ENCODE measurements around the gene PPIH. TPM values are rescaled to one million over a fixed set of nuclear protein-coding genes. Genes with fewer than 3 reads are reported as not detected.
"Not testable (repeated sequence)": the region's sequence is repeated elsewhere in the genome, so short reads cannot be mapped to it uniquely, and the experiment has no call there.

PPIH gene
- total RNA-seq, 1 donor from 2014 or later: 20.1 TPM

- intact Hi-C loops (cut with DNase I): no loop called here
- ATAC-seq (no peak), DNase-seq (ENCODE audit: missing footprints) (no peak)
Measured at GRCh38 chr1:42680921-42681683, 22.9 kb downstream of the PPIH start.

GRCh38 chr1:42681741-42682483 is 23.7 kb downstream of the PPIH start, which contains the start of gene YBX1:
Gene YBX1 (plus strand): TSS chr1:42682418. CDS start chr1:42682566, 148 bp downstream.
- ATAC-seq (peak; percentile 98), DNase-seq (ENCODE audit: missing footprints) (peak; percentile 98)
- intact Hi-C loops (cut with DNase I): no loop called here

GRCh38 chr1:42682484-42682738 is 24.2 kb downstream of the PPIH start:
- intact Hi-C loops (cut with DNase I); DNase-seq (ENCODE audit: missing footprints): not testable (repeated sequence)
- ATAC-seq: peak; percentile 4

GRCh38 chr1:42682739-42683531 is 24.7 kb downstream of the PPIH start:
- DNase-seq (ENCODE audit: missing footprints) (peak; percentile 91), ATAC-seq (peak; percentile 62)
- intact Hi-C loops (cut with DNase I): no loop called here

GRCh38 chr1:42684139-42684538 is 25.9 kb downstream of the PPIH start:
- no peak for ATAC-seq
- intact Hi-C loops (cut with DNase I): no loop called here

GRCh38 chr1:42686418-42686817 is 28.2 kb downstream of the PPIH start:
- no peak for ATAC-seq
- DNase-seq (ENCODE audit: missing footprints): no peak
- intact Hi-C loops (cut with DNase I): no loop called here

More at GRCh38 chr1:42684139-42684538, 25.9 kb downstream of the PPIH start:
- no peak for DNase-seq (ENCODE audit: missing footprints)

- ATAC-seq (no peak), DNase-seq (ENCODE audit: missing footprints) (no peak)
- intact Hi-C loops (cut with DNase I): no loop called here
Measured at GRCh38 chr1:42689912-42690311, 31.7 kb downstream of the PPIH start.

- DNase-seq (ENCODE audit: missing footprints) (no peak), ATAC-seq (no peak)
- intact Hi-C loops (cut with DNase I): no loop called here
Measured at GRCh38 chr1:42690477-42691156, 32.4 kb downstream of the PPIH start.

DNA sequence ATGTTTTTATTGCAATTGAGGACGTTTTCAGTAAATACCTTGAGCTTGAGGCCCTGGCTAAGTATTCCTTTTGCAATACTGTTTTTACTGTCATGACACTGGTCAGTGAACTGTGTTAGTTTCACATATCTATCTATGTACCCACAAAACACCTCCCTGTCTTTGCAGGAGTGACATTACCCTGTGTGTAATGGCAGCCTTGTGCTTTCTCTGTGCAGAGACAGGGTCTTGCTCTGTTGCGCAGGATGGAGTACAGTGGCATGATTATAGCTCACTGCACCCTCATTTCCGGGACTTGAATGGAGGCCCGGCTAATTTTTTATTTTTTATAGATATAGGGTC is 32.9 kb downstream of the PPIH start:
- DNase-seq (ENCODE audit: missing footprints) (no peak), ATAC-seq (no peak)
- intact Hi-C loops (cut with DNase I): no loop called here

- intact Hi-C loops (cut with DNase I): no loop called here
- ATAC-seq: no peak
- no peak for DNase-seq (ENCODE audit: missing footprints)
Measured at GRCh38 chr1:42692461-42692860, 34.2 kb downstream of the PPIH start.

DNA sequence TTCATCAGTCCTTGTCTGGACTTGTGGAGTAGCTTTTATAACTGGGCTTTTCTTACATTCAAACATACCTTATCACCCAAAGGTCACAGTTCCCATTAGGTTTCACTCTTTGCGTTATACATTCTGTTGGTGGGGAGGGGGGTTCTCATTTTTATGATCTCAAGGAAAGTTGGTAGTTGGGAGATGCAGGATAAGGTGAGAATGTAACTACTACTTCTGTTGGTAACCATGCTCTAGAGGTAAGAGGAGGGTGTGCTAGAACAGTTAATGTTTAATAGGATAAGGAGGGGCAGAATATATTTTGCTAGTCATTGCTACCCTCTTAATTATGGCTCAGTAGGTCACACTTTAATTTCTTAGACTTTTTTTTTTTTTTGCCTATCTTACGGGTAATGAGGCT is 34.7 kb downstream of the PPIH start:
- DNase-seq (ENCODE audit: missing footprints) (no peak), ATAC-seq (no peak)
- intact Hi-C loops (cut with DNase I): no loop called here

DNA sequence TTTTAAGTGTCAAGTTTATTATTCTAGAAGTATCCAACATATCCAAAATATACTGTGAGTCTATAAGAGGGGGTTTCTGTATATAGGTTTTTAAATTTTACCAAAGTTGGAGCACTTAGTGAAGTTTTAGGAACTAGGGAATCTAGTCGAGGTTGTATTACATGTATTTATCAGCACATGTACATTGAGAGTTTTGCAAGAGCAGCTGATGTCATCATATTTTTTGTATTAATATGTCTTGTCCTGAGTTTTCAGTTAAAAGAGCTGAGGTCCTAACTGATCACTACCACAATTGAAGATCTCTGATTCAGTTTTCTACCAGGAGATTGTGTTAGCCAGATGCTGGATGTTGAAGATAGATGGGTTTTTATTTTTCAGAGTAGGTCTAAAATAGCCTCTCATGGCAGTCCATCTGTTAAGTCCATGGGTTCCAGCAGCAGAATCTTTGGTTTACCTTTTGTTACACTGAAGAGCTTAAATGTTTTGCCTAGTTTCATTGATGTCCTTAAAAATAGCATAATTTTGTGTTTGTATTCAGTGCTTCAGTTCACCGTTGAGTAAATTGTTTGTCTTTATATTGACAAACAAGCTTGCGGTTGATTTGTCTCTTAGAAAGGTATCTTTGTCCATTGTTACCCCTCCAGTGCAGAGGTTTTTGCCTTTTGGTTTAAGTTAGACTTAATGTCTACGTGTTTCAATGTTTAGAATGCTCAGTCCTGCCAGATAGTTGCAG is 40.0 kb downstream of the PPIH start:
- no peak for DNase-seq (ENCODE audit: missing footprints)
- intact Hi-C loops (cut with DNase I): no loop called here
- no peak for ATAC-seq

DNA sequence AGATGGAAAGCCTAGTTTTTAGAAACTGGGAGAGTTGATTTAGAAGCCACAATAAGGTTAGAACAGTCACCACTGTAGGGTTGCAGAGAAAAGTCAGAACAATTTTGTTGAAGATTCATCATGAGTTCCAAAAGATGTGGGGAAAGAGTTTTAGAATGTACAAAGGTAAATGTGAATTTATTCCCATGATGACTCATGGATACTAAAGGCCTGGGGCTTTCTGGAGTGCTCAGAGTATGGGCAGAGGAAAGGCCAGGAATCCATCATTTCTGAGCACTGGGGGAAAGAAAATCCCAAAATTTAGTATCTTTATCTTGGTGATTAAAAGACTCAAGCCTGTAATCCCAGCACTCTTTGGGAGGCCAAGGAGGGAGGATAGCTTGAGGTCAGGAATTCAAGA is 41.8 kb downstream of the PPIH start:
- ATAC-seq: no peak
- no peak for DNase-seq (ENCODE audit: missing footprints)
- intact Hi-C loops (cut with DNase I): no loop called here

DNA sequence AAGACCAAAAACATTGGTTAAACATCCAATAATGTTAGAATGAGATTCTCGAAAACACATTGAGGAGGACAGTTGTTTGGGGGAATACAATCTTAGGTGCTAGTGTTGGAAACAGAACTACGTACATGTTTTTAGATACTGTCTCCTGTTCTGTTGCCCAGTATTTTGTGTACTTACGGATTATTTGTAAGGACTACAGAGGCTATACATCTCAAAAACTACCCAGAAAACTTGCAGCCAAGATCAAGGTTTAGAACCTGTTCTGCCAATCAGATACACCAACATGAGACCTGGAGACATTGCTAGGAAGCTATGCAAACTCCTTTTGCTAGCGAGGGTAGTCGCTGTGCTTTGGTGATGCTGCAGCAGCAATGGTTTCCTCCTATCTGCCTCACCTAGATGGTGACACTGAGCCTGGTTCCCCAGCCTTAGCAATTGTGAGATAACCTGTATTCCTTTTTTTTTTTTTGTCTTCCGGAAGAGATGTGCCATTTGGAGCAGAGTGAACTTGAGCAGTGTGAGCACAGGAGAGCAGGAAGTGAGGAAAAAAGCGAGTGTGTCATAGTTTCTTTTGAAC is 45.8 kb downstream of the PPIH start:
- intact Hi-C loops (cut with DNase I): no loop called here

GRCh38 chr1:42712808-42713207 is 54.6 kb downstream of the PPIH start:
- intact Hi-C loops (cut with DNase I); DNase-seq (ENCODE audit: missing footprints); ATAC-seq: not testable (repeated sequence)

More for the DNA sequence above, 45.8 kb downstream of the PPIH start:
- DNase-seq (ENCODE audit: missing footprints) (no peak), ATAC-seq (no peak)

DNA sequence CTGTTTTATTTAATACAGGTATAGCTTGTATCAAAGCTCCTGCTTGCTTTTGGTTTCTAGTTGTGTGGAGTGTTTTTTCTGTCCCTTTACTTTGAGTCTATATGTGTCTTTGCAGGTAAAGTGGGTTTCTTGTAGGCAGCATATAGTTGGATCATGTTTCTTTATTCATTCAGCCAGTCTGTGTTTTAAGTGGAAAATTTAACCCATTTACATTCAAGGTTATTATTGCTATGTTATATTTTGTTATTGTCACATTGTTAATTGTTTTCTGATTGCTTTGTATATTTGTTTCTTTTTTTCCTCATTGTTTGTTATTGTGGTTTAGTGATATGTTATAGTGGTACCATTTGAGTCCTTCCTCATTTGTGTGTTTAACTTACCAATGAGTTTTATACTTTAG is 55.1 kb downstream of the PPIH start:
- DNase-seq (ENCODE audit: missing footprints) (no peak), ATAC-seq (no peak)
- intact Hi-C loops (cut with DNase I): no loop called here

DNA sequence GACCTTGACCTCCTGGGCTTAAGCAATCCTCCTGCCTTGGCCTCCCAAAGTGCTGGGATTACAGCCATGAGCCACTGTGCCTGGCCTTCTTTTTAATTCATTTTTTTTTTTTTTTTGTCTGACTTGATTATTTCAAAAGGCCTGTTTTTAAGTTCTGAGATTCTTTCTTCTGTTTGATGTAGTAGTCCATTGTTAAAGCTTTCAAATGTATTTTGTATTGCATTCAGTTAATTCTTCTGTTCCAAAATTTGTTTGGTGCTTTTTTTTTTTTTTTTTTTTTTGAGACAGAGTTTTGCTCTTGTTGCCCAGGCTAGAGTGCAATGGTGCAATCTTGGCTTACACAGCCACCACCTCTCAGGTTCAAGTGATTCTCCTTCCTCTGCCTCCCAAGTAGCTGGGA is 56.2 kb downstream of the PPIH start:
- ATAC-seq; DNase-seq (ENCODE audit: missing footprints); intact Hi-C loops (cut with DNase I): not testable (repeated sequence)

GRCh38 chr1:42720868-42721267 is 62.6 kb downstream of the PPIH start:
- no peak for DNase-seq (ENCODE audit: missing footprints)
- no peak for ATAC-seq

More at GRCh38 chr1:42720868-42721267, 62.6 kb downstream of the PPIH start:
- intact Hi-C loops (cut with DNase I): no loop called here

Measured in Right ventricle myocardium inferior (tissue), 1 donor.